Right kidney (tissue), 9 donors: Measurements from ENCODE around the gene UBE3C.
"Not testable (repeated sequence)": the region's sequence is repeated elsewhere in the genome, so short reads cannot be mapped to it uniquely, and the experiment has no call there.

Experiments used
- DNase-seq: peaks from one replicate; pipeline ENCODE4 v3.0.0-alpha.2; 2016
- long read RNA-seq, 8 donors: transcript quantifications; one replicate each; lab custom pipeline, GENCODE V29; 2026

Gene UBE3C
- long read RNA-seq, donor 1, full-length matches to known transcripts, result 4 of 4 reads
- long read RNA-seq, donor 1, partial matches to known transcripts, result 0 of 4 reads
- long read RNA-seq, donor 1, other reads (novel, unspliced or antisense), result 0 of 4 reads
- long read RNA-seq, donor 2, full-length matches to known transcripts, result 2 of 2 reads
- long read RNA-seq, donor 2, partial matches to known transcripts, result 0 of 2 reads
- long read RNA-seq, donor 2, other reads (novel, unspliced or antisense), result 0 of 2 reads
- long read RNA-seq, donor 3, full-length matches to known transcripts, result 4 of 4 reads
- long read RNA-seq, donor 3, partial matches to known transcripts, result 0 of 4 reads
- long read RNA-seq, donor 3, other reads (novel, unspliced or antisense), result 0 of 4 reads
- long read RNA-seq, donor 4, partial matches to known transcripts, result 0 of 3 reads
- long read RNA-seq, donor 4, other reads (novel, unspliced or antisense), result 0 of 3 reads
- long read RNA-seq, donor 5, full-length matches to known transcripts, result 5 of 5 reads
- long read RNA-seq, donor 5, partial matches to known transcripts, result 0 of 5 reads
- long read RNA-seq, donor 5, other reads (novel, unspliced or antisense), result 0 of 5 reads
- long read RNA-seq, donor 6, full-length matches to known transcripts, result 4 of 4 reads
- long read RNA-seq, donor 6, partial matches to known transcripts, result 0 of 4 reads
- long read RNA-seq, donor 6, other reads (novel, unspliced or antisense), result 0 of 4 reads
- long read RNA-seq, donor 7, full-length matches to known transcripts, result 7 of 7 reads
- long read RNA-seq, donor 7, partial matches to known transcripts, result 0 of 7 reads
- long read RNA-seq, donor 7, other reads (novel, unspliced or antisense), result 0 of 7 reads
- long read RNA-seq, donor 8, full-length matches to known transcripts, result 2 of 2 reads
- long read RNA-seq, donor 8, partial matches to known transcripts, result 0 of 2 reads
- long read RNA-seq, donor 8, other reads (novel, unspliced or antisense), result 0 of 2 reads

DNA sequence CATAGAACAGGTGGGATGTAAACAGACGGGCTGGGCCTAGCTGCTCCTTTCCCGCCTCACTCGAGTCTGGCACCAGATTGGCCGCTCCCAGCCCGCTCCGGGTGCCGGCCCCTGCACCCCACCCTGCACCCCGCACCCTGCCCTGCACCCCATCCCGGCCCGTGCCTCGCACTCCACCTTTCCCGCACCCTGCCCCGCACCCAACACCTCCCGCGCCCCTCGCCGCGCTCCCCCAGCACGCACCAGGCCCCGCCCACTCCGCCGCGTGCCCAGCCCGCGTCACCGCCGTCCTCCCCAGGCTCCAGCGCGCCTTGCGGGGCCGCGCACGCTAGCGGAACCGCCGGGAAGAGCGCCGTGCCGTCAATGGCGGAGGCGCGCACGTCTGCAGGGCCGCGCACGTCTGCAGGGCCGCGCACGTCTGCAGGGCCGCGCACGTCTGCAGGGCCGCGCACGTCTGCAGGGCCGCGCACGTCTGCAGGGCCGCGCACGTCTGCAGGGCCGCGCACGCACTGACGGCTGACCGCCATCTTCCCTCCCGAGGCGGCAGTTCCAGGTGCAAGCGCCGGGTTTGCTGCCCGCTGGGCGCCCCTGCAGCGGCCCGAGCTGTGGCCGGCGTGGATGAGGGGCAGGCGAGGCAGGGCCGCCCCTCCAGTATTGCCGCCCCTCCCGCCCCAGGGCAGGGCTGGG lies at the start of gene UBE3C:
Gene UBE3C (plus strand): TSS at position 503 of the 687 bp plus-strand sequence. CDS start 347 bp downstream, outside the sequence.
- peak; percentile 96 for DNase-seq

GRCh38 chr7:157089100-157089610 lies 49.6 kb upstream of the UBE3C start:
- DNase-seq, result no peak

DNA sequence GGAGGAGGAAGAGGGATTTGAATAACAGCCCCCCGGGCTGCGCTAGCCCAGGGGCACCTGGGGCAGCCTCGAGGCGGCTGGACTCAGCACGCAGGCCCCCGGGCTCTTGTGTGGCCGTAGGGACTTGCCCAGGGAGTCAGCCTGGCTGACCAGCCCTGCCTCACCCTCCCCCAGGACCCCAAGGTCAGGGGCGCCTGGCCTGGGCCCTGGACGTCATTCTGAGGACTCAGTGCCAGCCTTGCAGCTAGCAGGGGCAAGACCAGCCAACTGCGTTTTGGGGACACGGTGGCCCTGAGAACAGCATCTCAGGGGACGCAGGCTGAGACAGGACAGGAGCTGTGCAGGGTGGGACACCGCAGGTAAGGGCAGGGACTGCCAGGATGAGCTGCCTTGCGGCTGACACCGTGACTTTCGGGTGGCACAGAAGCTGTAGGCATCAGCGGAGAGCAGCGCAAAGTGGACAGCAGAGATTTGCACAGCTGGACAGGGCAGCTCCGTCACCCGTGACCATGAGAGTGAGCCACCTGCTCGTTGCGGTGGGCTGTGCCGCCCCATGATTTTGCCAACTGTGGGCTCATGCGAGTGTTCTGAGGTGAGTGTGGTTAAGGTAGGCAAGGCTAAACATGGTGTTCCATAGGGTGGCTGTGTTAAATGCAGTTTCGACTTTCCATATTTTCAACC lies 48.1 kb upstream of the UBE3C start:
- no peak for DNase-seq

- peak; percentile 13 for DNase-seq
These were observed 42.3 kb upstream of the UBE3C start for GRCh38 chr7:157096286-157097055.

- no peak for DNase-seq
These were observed 41.7 kb upstream of the UBE3C start for GRCh38 chr7:157097056-157097329.

GRCh38 chr7:157097569-157097968 lies 41.2 kb upstream of the UBE3C start:
- DNase-seq, result no peak

- DNase-seq, result not testable (repeated sequence)
These were observed 38.7 kb upstream of the UBE3C start for GRCh38 chr7:157100005-157100404.

DNA sequence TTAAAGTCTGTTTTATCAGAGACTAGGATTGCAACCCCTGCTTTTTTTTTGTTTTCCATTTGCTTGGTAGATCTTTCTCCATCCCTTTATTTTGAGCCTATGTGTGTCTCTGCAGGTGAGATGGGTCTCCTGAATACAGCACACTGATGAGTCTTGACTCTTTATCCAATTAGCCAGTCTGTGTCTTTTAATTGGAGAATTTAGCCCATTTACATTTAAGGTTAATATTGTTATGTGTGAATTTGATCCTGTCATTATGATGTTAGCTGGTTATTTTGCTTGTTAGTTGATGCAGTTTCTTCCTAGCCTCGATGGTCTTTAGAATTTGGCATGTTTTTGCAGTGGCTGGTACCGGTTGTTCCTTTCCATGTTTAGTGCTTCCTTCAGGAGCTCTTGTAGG lies 35.1 kb upstream of the UBE3C start:
- DNase-seq, result not testable (repeated sequence)

DNA sequence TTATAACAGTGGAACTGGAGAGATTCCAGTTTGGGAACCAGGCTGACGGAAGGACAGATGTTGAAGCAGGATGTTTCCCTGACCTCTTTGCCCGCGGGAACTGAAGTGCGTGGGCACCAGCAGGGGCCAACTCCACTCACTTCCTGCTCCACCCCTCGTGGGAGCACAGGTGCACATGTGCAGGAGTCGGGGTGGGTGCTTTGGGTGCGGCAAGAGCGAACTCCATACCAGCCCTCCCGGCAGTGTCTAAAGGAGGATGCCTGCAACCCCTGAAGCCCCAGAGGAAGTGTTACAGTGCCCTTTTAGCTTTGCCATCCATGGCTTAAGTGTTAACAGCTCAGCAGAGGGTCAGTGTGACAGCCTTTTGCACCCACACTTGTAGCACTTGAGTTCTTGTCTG lies 27.4 kb upstream of the UBE3C start:
- no peak for DNase-seq

GRCh38 chr7:157112706-157113105 lies 26.0 kb upstream of the UBE3C start:
- DNase-seq, result no peak

- no peak for DNase-seq
These were observed 25.1 kb upstream of the UBE3C start for GRCh38 chr7:157113607-157114006.

- no peak for DNase-seq
These were observed 22.0 kb upstream of the UBE3C start for GRCh38 chr7:157116762-157117161.

DNA sequence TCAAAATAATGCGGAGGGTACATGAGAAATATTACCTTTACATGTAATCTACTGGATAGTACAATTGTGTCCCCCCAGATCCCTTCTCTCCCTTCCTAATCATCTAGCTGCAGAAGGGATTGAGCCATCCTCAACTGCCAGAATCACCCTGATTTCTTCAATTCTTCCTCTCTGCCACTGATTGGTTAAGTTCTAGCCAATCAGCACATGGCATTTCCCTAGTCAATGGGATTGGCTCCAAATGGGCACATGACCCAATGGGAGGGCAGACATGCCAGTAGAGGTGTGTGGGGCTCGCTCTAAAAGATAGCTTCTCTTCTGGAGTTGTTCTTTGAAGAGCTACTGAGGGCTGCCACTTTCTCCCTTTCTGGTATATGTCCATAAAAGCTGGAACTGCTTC lies 20.9 kb upstream of the UBE3C start:
- no peak for DNase-seq

DNA sequence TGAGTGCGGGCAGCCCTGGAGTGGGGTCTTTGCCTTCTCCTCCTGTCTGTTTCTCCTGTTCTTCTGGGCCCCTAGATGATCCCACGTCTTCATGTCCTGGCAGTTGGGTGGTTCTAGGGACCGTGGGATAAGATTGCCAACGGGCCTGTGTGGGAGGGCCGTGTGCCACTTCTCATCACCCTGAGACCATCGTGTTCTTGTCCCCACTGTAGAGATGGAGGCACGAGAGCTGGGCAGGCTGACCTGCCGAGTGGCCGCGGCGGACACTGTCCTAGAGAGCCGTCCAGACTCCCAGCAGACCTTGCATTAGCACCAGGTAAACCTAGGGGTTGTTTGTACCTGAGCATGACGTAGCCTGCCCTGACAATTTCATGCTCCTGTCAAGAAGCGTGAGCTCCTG lies 18.5 kb upstream of the UBE3C start:
- no peak for DNase-seq

- DNase-seq, result no peak
These were observed 17.5 kb upstream of the UBE3C start for GRCh38 chr7:157121184-157121715.

GRCh38 chr7:157122800-157123495 lies 15.8 kb upstream of the UBE3C start:
- no peak for DNase-seq

- DNase-seq, result no peak
These were observed 14.0 kb upstream of the UBE3C start for GRCh38 chr7:157124690-157125089.

- no peak for DNase-seq
These were observed 13.1 kb upstream of the UBE3C start for GRCh38 chr7:157125376-157126223.

DNA sequence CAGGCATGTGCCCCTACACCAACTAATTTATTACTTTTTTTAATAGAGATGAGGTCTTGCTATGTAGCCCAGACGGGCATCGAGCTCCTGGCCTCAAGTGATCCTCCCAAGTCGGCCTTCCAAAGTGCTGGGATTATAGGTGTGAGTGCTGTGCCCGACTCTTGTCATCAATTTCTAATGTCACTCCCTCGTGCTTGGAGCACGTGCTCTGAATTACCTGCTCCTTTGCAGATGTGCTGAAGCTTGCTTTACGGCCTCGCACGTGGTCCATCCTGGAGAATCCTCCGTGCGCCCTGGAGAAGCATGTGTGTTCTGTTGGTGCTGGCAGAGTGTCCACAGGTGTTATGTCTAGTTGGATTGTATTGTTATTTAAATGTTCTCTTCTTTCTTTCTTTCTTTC lies 11.8 kb upstream of the UBE3C start:
- no peak for DNase-seq
